ENCODE results near the gene ATG101. TPM values are rescaled to one million over a fixed set of nuclear protein-coding genes. Genes with fewer than 3 reads are reported as not detected.

ATG101 gene
- total and polyA plus RNA-seq, 9 of the 15 experiments (the other 6 are each of a cell fraction or from before 2014, with no cell fraction given) = 2.9 to 52.4 (median 29.7) TPM

DNA sequence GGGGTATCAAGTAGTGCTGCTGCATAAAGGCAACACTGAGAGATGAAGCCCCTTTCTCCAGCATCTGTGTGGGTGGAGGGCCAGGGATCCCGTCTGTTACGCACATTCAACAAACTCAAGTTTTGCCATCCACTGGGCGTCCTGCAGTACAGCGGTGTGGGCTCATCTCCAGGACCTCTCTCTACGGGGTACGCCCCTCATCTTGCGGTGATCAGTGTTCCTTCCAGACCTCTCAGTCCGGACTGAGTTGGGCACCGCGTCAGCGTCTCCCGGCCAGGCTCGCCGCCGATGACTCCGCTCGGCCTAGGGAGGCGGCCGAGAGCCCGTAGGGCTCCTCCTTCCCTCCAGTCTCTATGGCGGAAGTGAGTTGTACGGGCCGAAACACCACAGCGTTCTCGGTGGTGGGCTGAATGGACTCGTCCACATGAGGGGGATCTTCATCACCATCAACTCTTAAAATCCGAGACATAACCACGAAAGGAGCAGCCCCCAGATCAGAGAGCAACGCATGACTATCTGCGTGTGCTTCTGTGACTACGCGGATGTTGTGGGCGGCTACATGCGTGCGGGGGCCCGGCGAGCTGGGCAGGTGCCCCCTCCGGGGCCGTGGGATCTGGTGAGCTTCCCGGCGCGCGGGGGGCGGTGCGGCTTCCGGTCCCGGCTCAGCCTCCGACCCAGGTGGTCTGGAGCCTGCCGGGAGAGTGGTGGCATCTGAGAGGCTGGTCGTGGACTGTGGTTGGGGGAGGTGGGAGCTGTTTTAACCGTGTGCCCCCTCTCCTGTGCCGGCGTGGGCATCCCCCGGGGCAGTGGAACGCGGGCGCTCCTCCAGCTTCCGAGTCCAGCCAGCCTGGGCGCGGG is at the start of gene ATG101 (continued):
- TF ChIP-seq MTF1 (CRISPR knock-in tag; IDR thresholded peaks at IDR 0.05; ENCODE audit: borderline replicate concordance) = no peak
- TF ChIP-seq GABPB2 (CRISPR knock-in tag; conservative IDR thresholded peaks at IDR 0.05) = no peak
- no peak for TF ChIP-seq USF2 (CRISPR knock-in tag; IDR thresholded peaks at IDR 0.05)
- no peak for TF ChIP-seq ZNF561 (CRISPR knock-in tag; conservative IDR thresholded peaks at IDR 0.05)
- TF ChIP-seq PRPF4 (IDR thresholded peaks at IDR 0.05; ENCODE audit: insufficient read depth, low read depth, low read length, poor library complexity, severe bottlenecking) = no peak
- TF ChIP-seq, protein P1, sequence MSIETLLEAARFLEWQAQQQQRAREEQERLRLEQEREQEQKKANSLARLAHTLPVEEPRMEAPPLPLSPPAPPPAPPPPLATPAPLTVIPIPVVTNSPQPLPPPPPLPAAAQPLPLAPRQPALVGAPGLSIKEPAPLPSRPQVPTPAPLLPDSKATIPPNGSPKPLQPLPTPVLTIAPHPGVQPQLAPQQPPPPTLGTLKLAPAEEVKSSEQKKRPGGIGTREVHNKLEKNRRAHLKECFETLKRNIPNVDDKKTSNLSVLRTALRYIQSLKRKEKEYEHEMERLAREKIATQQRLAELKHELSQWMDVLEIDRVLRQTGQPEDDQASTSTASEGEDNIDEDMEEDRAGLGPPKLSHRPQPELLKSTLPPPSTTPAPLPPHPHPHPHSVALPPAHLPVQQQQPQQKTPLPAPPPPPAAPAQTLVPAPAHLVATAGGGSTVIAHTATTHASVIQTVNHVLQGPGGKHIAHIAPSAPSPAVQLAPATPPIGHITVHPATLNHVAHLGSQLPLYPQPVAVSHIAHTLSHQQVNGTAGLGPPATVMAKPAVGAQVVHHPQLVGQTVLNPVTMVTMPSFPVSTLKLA (conservative IDR thresholded peaks at IDR 0.05) = peak; percentile 96 to 97
- peak; percentile 92 for TF ChIP-seq CXXC5 (CRISPR knock-in tag; IDR thresholded peaks at IDR 0.05)
- TF ChIP-seq SIN3B (IDR thresholded peaks at IDR 0.05; ENCODE audit: low read depth) = peak; percentile 72
- 0 out of 2 replicates have a peak, but pooled peaks have one; percentile 23 for TF ChIP-seq DMBX1 (CRISPR knock-in tag; IDR thresholded peaks at IDR 0.05; ENCODE audit: borderline replicate concordance)
- peak; percentile 76; the same call in 1 of the 2 replicates for TF ChIP-seq HBP1 (CRISPR knock-in tag; IDR thresholded peaks at IDR 0.05)
- TF ChIP-seq ATF7 (IDR thresholded peaks at IDR 0.05) = peak; percentile 100
- no peak for TF ChIP-seq ZNF224 (CRISPR knock-in tag; IDR thresholded peaks at IDR 0.05)
- TF ChIP-seq, protein P2, sequence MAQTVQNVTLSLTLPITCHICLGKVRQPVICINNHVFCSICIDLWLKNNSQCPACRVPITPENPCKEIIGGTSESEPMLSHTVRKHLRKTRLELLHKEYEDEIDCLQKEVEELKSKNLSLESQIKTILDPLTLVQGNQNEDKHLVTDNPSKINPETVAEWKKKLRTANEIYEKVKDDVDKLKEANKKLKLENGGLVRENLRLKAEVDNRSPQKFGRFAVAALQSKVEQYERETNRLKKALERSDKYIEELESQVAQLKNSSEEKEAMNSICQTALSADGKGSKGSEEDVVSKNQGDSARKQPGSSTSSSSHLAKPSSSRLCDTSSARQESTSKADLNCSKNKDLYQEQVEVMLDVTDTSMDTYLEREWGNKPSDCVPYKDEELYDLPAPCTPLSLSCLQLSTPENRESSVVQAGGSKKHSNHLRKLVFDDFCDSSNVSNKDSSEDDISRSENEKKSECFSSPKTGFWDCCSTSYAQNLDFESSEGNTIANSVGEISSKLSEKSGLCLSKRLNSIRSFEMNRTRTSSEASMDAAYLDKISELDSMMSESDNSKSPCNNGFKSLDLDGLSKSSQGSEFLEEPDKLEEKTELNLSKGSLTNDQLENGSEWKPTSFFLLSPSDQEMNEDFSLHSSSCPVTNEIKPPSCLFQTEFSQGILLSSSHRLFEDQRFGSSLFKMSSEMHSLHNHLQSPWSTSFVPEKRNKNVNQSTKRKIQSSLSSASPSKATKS (CRISPR knock-in tag; IDR thresholded peaks at IDR 0.05) = no peak
- TF ChIP-seq LCOR (CRISPR knock-in tag; IDR thresholded peaks at IDR 0.05) = peak; percentile 54; the same call in 1 of the 2 replicates
- peak; percentile 64 for TF ChIP-seq DPF2 (IDR thresholded peaks at IDR 0.05)
- TF ChIP-seq TRIM28 (IDR thresholded peaks at IDR 0.05) = peak; percentile 68; the same call in 1 of the 2 replicates
- TF ChIP-seq NEUROD1 (IDR thresholded peaks at IDR 0.05; ENCODE audit: borderline replicate concordance, low read depth, low read length, partially characterized antibody) = peak; percentile 91
- TF ChIP-seq, protein P3, sequence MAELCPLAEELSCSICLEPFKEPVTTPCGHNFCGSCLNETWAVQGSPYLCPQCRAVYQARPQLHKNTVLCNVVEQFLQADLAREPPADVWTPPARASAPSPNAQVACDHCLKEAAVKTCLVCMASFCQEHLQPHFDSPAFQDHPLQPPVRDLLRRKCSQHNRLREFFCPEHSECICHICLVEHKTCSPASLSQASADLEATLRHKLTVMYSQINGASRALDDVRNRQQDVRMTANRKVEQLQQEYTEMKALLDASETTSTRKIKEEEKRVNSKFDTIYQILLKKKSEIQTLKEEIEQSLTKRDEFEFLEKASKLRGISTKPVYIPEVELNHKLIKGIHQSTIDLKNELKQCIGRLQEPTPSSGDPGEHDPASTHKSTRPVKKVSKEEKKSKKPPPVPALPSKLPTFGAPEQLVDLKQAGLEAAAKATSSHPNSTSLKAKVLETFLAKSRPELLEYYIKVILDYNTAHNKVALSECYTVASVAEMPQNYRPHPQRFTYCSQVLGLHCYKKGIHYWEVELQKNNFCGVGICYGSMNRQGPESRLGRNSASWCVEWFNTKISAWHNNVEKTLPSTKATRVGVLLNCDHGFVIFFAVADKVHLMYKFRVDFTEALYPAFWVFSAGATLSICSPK (IDR thresholded peaks at IDR 0.05; ENCODE audit: borderline replicate concordance) = no peak
- TF ChIP-seq ASH1L (IDR thresholded peaks at IDR 0.05; ENCODE audit: borderline replicate concordance, low read depth, partially characterized antibody) = peak; percentile 90

All from K562 (cell line).